HT1080 (cell line): ENCODE data around the gene FOSL2. TPM values are rescaled to one million over a fixed set of nuclear protein-coding genes. Genes with fewer than 3 reads are reported as not detected.
A peak's percentile ranks its signal among the peaks of the same experiment; 100 is the strongest.

Experiments
- DNase-seq: peaks from one replicate; pipeline ENCODE4 v3.0.0-alpha.2; 2015; ENCODE audit warnings: low read depth
- total RNA-seq: library from RNA; depleted of rRNA; stranded (reverse); fragments of >200 nt; shearing (Covaris generic); gene quantifications from 2 replicates; pipeline ENCODE4 v1.2.3, GENCODE V29; 2014

FOSL2 gene
- total RNA-seq, 1 experiment from 2014 or later: 73.5 TPM

DNA sequence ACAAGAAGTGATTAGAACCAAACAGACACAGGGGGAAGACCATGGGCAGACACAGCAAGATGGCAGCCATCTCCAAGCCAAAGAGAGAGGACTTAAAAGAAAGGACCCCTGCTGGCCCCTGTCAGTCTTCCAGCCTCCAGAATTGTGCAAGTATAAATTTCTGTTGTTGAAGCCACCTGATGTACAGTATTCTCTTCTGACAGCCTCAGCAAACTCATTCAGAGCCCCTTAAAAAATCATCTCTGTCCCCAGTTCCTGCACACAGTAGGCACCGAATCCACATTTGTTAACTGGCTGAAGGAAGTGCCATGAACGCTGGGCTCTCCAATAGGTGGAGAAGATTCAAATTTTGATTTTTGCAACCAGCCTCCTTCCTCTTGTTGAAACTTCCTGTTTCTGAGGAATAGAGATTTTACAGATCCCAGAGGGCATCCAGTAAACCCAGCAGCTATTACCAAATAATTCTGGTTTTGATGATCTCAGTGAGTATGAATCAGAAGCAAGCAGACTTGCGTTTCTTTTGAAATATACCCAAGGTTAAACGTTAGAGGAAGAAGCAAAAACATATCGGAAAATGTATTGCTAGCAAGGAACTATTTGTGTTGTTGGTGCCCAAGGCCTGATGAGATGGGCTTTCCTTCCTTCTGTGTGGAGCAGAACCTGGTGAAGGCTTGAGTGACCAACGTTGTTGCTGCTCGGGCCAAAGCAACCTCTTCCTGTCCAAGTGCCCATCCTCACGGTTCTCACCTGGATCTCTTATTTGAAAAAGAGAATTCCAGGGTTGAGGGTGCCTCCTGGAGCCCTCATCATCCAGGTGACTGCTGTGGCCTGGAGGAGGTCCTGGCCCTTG is 55.5 kb downstream of the FOSL2 start:
- DNase-seq: peak; percentile 74

GRCh38 chr2:28448793-28449100 is 56.1 kb downstream of the FOSL2 start:
- DNase-seq: no peak

DNA sequence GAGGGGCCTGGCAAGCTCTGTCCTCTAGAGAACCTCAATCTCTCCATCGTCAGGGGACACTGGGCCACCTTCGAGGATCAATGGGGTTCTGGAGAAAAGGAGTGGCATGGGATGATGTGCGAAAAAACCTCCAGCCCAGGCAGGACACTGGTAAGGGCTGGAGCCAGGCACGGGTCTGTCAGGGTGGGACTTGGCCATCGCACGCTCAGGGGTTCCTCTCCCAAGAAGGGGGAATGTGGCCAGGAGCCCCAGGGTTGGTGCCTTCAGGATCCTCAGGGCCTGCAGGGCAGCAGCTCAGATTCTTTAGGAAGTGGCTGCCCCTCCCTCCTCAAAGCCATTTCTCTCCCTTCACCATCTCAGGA is 56.4 kb downstream of the FOSL2 start:
- no peak for DNase-seq

GRCh38 chr2:28449488-28450395 is 57.1 kb downstream of the FOSL2 start:
- DNase-seq: peak; percentile 75

DNA sequence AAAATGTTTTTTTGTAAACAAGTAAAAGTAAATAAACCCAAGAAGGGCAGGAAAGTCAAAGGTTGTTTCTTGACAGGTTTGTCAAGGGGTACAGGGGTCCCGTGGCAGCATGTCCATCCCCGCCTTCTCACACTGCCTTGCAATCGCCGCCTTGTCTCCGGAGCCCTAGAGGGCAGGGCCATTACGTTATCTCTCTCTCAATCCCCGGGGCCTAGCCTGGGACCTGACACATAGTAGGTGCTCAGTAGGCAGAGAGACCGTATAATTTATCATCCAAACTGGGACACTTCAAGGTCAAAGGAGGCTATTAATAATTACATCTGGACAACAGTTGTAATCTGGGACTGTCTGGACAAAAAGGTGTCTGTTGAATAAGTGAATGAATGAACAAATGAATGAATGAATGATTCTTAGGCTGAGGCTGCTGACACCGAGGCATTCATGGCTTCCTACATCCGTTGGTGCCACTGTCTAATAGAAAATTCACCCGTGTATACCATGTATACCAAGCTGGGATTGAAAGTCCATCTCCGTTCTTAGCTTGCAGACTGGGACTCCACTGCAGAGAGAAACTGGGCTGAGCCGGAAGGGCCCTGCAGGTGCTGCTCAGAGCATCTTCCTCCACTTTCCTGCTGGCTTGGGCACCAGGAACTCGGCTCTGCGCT is 58.4 kb downstream of the FOSL2 start:
- no peak for DNase-seq

DNA sequence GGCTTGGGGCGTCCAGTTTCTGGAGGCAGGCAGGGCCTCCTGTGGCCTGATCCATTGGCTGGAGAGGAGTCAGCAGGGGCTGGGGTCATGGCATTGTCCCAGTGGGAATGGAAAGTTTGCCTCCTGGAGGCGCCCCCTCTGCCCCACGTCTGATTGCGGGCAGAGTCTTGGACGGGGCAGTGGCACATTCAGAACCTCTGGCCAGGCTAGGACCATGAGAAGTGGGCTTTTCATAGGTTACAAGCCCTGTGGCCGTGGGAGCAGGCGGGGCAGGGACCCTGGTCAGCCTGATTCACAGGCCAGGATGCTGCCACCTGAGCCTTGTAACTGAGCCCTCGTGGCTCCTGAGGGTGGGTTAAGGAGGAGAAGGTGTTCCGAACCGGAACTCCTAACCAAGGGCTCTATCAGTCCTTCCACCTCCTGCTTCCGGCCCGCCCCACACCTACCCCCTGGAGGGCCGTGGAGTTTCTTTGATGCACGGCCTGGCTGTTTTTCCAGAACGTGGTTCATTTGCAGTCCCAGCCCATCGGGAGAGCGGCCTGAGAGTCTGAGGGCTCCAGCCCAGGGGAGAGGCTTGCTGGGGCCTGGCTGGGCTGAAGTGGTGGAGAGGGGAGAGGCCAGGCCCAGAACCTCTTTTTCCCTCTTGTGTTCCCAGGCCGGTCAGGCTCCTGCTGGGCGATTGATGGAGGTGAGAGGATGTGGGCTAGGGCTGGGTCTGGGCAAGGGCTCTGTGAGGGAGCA is 59.3 kb downstream of the FOSL2 start:
- no peak for DNase-seq

- peak; percentile 54 for DNase-seq
These were observed 60.0 kb downstream of the FOSL2 start for GRCh38 chr2:28452534-28453081.

DNA sequence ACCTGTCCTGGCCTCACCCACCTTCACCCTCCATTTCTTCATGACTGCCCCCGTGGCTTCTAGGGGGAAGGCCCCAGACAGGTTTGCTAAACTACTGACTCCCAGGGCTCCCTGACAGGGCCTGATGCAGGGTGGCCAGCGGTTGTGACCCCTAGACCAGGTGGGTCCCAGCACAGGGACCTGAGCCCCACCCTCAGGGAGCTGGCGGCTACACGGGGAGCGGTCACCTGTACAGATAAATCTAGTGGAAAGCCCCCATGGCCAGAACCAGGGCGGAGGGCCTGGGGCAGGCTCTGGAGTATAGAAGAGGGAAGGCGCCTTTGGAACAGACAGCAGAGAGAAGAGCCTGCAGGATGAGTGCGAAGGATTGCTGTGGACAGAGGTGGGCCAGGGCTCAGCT is 60.7 kb downstream of the FOSL2 start:
- DNase-seq: no peak

- DNase-seq: peak; percentile 33
These were observed 61.6 kb downstream of the FOSL2 start for GRCh38 chr2:28454016-28454930.

GRCh38 chr2:28457237-28457636 is 64.6 kb downstream of the FOSL2 start:
- no peak for DNase-seq

DNA sequence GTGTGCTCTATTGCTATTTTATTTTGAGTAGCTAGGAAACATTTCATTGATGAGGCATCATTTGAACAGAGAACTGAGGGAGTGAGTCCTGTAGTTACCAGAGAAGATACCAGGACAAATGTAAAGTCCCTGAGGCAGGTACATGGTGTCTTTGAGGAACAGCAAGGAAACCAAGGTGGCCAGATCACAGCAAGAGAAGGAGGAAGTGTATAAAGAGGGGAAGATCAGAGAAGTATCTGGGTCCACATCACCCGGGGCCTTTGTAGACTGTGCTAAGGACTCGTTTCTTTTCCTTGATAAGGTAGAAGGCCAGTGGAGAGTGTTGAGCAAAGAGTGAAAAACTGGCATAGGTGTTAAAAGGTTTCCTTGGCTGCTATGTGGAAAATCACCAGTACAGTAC is 68.4 kb downstream of the FOSL2 start:
- DNase-seq: no peak

DNA sequence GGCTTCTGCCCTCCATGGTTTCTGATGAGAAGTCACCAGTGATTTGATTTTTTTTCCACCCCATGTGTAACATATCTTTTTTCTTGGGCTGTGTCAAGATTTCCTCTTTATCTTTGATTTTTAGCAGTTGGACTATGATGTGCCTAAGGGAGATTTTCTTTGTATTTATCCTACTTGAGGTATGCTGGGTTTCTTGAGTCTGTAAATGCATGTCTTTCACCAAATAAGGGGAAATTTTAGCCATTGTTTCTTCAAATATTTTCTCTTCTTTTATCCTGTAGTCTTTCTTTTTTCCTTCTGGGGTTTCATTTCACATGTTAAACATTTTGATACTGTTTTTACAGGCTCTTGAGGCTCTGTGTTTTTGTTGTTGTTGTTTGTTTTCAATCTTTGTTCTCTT is 69.5 kb downstream of the FOSL2 start:
- no peak for DNase-seq

DNA sequence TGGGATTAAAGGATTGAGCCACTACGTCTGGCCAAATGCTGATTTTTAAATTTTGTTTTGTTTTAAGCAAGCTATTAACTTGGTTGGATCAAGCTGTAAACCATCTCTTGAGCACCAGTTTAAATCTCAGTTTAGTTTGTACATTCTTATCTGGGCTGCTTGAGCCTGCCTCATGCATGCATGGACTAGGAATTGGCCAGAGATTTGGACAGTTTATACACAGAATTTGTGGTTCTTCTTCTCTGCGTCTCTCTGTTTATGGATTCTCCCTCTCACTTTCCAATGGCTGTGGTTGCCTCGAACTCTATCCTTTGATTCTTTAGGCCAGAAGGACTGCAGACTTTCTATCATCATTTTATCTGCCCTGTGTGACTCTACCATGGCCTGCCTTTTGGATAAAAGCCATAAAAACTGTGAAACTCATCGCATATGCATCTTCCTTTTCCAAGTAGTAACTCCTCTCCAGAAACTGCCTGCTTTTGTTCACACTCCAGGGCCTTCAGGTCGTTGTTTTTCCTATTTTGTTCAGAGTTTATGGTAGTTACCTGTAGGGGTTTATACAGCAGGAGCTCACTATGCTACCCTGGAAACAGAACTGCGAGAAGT is 70.7 kb downstream of the FOSL2 start:
- no peak for DNase-seq

DNA sequence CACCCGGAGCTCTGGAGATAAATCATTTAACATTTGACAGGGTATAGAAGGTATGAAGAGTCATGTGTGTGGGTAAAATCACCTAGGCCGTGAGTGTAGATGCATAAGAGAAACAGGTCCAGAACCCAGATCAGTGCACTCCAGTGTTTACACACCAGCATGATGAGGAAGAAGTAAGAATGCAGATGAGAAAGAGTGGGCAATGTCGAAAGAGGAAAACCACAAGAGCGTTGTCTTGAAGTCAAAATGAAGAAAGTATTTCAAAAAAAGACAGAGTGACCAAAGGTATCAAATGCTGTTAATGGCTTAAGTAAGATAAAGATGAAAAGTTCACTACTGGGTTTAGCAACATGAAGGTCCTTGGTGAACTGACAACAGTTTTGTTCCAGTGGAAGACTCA is 71.2 kb downstream of the FOSL2 start:
- DNase-seq: no peak

- no peak for DNase-seq
These were observed 72.7 kb downstream of the FOSL2 start for GRCh38 chr2:28465148-28465885.
